ENCODE measurements around the gene CEBPB.

- no peak for TF ChIP-seq POLR2AphosphoS5 (IDR thresholded peaks at IDR 0.05; ENCODE audit: low read depth, low read length)
- TF ChIP-seq TAF1 (IDR thresholded peaks at IDR 0.05; ENCODE audit: borderline replicate concordance, insufficient read depth, low read length): no peak
- no peak for TF ChIP-seq SIN3A (IDR thresholded peaks at IDR 0.05; ENCODE audit: borderline replicate concordance, insufficient read depth, low read length)
- TF ChIP-seq REST (IDR thresholded peaks at IDR 0.05; ENCODE audit: insufficient read depth in 1 of 2, low read depth in 2 of 2, low read length in 2 of 2): no peak
Observed at GRCh38 chr20:50230184-50230583, 39.6 kb downstream of the CEBPB start.
